Middle frontal gyrus (tissue), 1 donor: Measurements from ENCODE around the gene CASP3.
"Not testable (repeated sequence)": the region's sequence is repeated elsewhere in the genome, so short reads cannot be mapped to it uniquely, and the experiment has no call there.

Source experiments
- DNase-seq: peaks from one replicate; pipeline ENCODE4 v3.0.0-alpha.2; 2015; ENCODE audit warnings: low spot score; ENCODE audit errors: extremely low spot score

CASP3 gene

GRCh38 chr4:184664445-184665210, 15.4 kb upstream of the CASP3 start:
- DNase-seq: no peak

GRCh38 chr4:184662236-184662635, 13.0 kb upstream of the CASP3 start:
- DNase-seq: no peak

- DNase-seq: no peak
Observed at GRCh38 chr4:184660978-184661377, 11.7 kb upstream of the CASP3 start.

- DNase-seq: not testable (repeated sequence)
Observed at GRCh38 chr4:184657820-184658219, 8.6 kb upstream of the CASP3 start.

GRCh38 chr4:184657144-184657543, 7.9 kb upstream of the CASP3 start:
- no peak for DNase-seq

GRCh38 chr4:184655889-184656869, 6.9 kb upstream of the CASP3 start:
- DNase-seq: no peak

- DNase-seq: no peak
Observed at GRCh38 chr4:184653650-184654049, 4.4 kb upstream of the CASP3 start.

- DNase-seq: not testable (repeated sequence)
Observed at GRCh38 chr4:184652681-184653080, 3.4 kb upstream of the CASP3 start.

GRCh38 chr4:184651899-184652298, 2.7 kb upstream of the CASP3 start:
- no peak for DNase-seq

- no peak for DNase-seq
Observed at GRCh38 chr4:184649971-184650855, 966 bp upstream of the CASP3 start.

GRCh38 chr4:184648313-184649025, 778 bp downstream of the CASP3 start:
- DNase-seq: no peak

- no peak for DNase-seq
Observed at GRCh38 chr4:184648054-184648312, 1.3 kb downstream of the CASP3 start.

- DNase-seq: no peak
Observed at GRCh38 chr4:184647266-184648053, 1.8 kb downstream of the CASP3 start.

- DNase-seq: no peak
Observed at GRCh38 chr4:184645904-184646610, 3.2 kb downstream of the CASP3 start.

- no peak for DNase-seq
Observed at GRCh38 chr4:184644553-184645307, 4.5 kb downstream of the CASP3 start.

- DNase-seq: no peak
Observed at GRCh38 chr4:184643731-184644130, 5.5 kb downstream of the CASP3 start.

- no peak for DNase-seq
Observed at GRCh38 chr4:184641451-184641850, 7.8 kb downstream of the CASP3 start.

- DNase-seq: no peak
Observed at GRCh38 chr4:184641022-184641421, 8.2 kb downstream of the CASP3 start.

- no peak for DNase-seq
Observed at GRCh38 chr4:184636897-184637296, 12.3 kb downstream of the CASP3 start.
